Panc1 (cell line): ENCODE results near the gene RMND5B.

Source experiments
- POLR2AphosphoS5 ChIP-seq: IDR thresholded peaks from 2 replicates; pipeline ENCODE4 v1.6.1; 2012; ENCODE audit warnings: mild to moderate bottlenecking, low read depth, low read length, moderate library complexity
- TCF7L2 ChIP-seq: IDR thresholded peaks from 2 replicates; pipeline ENCODE4 v1.6.1; 2011; ENCODE audit warnings: mild to moderate bottlenecking, low read depth, low read length, inconsistent platforms
- TF ChIP-seq, protein P1 (sequence below): fragments of 450-650 bp; IDR thresholded peaks from 2 replicates; pipeline ENCODE4 v1.5.1; 2017; ENCODE audit warnings: mild to moderate bottlenecking

- TF ChIP-seq, protein P1, sequence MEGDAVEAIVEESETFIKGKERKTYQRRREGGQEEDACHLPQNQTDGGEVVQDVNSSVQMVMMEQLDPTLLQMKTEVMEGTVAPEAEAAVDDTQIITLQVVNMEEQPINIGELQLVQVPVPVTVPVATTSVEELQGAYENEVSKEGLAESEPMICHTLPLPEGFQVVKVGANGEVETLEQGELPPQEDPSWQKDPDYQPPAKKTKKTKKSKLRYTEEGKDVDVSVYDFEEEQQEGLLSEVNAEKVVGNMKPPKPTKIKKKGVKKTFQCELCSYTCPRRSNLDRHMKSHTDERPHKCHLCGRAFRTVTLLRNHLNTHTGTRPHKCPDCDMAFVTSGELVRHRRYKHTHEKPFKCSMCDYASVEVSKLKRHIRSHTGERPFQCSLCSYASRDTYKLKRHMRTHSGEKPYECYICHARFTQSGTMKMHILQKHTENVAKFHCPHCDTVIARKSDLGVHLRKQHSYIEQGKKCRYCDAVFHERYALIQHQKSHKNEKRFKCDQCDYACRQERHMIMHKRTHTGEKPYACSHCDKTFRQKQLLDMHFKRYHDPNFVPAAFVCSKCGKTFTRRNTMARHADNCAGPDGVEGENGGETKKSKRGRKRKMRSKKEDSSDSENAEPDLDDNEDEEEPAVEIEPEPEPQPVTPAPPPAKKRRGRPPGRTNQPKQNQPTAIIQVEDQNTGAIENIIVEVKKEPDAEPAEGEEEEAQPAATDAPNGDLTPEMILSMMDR, result no peak
- TF ChIP-seq POLR2AphosphoS5, result no peak
- TF ChIP-seq TCF7L2, result no peak
Measured at GRCh38 chr5:178086266-178086665, 44.5 kb upstream of the RMND5B start.
